Measurements from ENCODE around the gene DIAPH3.

GRCh38 chr13:59658738-59659330 is 504.9 kb downstream of the DIAPH3 start:
- no peak for TF ChIP-seq TAF1 (IDR thresholded peaks at IDR 0.05; ENCODE audit: borderline replicate concordance, low read depth, low read length)
- TF ChIP-seq POLR2AphosphoS5 (IDR thresholded peaks at IDR 0.05; ENCODE audit: low read depth, low read length), result no peak

All from GM12892 (cell line).